GM18505 (cell line): ENCODE measurements around the gene OR10A7.
"Not testable (repeated sequence)": the region's sequence is repeated elsewhere in the genome, so short reads cannot be mapped to it uniquely, and the experiment has no call there.

ENCODE experiments used
- ATAC-seq: cut with Tn5 transposase; IDR thresholded peaks from one replicate; pipeline ENCODE4 v1.9.1; 2021; ENCODE audit not compliant: unreplicated experiment
- POLR2A ChIP-seq: IDR thresholded peaks from 4 replicates; pipeline ENCODE4 v1.6.1; 2011; ENCODE audit warnings: borderline replicate concordance; ENCODE audit not compliant: insufficient read depth, insufficient read length; ENCODE audit errors: extremely low read depth

The OR10A7 gene, protein sequence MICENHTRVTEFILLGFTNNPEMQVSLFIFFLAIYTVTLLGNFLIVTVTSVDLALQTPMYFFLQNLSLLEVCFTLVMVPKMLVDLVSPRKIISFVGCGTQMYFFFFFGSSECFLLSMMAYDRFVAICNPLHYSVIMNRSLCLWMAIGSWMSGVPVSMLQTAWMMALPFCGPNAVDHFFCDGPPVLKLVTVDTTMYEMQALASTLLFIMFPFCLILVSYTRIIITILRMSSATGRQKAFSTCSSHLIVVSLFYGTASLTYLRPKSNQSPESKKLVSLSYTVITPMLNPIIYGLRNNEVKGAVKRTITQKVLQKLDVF

DNA sequence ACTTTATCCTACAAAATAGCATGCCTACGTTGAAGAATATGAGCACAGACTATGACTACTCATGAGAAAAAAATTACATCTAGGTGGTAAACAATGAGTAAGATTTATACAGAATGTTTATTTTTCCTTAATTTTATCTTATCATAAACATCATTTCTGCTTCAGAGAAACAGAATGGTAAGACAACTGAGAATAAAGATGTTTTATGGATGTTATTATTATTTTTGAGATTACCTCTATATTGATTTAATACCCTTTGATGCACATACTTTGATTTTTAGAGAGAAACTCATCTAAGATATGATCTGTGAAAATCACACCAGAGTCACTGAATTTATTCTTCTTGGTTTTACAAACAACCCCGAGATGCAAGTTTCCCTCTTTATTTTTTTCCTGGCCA, at the start of gene OR10A7:
Gene OR10A7, plus strand, starts transcription at position 301 of the 400 bp plus-strand sequence. Its CDS starts 0 bp downstream, at position 301.
- no peak for ATAC-seq
- no peak for TF ChIP-seq POLR2A

DNA sequence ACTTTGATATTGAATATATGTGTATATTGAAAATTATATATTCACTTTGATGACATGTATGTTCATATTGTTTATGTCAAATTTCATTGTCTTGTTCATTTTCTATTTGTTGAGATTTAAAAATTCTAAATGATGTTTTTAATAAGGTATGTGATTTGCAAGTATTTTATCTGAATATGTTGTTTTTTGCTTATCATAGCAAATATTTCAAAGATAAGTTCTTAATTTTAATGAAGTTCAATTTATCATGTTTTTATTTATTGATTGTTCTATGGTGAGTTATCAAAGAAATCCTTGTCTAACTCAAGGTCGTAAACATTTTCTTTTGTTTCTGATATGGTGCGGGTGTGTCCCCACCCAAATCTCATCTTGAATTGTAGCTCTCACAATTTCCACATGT, 49.4 kb upstream of the OR10A7 start:
- no peak for ATAC-seq
- no peak for TF ChIP-seq POLR2A

DNA sequence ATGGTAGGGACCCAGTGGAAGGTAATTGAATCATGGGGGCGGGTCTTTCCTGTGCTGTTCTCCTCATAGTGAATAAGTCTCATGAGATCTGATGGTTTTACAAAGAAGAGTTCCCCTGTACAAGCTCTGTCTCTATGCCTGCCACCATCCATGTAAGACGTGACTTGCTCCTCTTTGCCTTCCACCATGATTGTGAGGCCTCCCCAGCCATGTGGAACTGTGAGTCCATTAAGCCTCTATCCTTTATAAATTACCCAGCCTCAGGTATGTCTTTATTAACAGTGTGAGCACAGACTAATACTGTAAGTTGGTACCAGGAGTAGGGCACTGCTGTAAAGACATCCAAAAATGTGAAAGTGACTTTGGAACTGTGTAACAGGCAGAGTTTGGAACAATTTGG, 49.0 kb upstream of the OR10A7 start:
- not testable (repeated sequence) for ATAC-seq

DNA sequence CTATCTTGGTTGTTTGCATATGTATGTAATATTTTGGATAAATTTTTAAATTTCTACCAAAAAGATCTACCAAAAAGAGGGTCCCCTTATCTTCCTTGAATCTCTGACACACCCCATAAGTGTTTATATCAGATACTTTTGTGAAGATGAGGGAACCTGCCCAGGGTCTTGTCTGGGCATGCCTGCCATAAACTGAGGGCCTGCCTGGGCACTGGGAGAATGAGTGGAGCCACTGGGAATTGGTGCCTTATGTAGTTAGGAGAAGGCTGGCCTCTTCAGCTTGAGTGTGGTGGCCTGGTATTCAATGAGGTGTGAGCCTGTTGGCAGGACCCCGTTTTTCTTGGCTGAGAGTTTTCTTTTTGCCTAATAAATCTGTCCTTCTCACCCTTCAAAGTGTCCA, 48.1 kb upstream of the OR10A7 start:
- no peak for TF ChIP-seq POLR2A
- ATAC-seq: no peak

DNA sequence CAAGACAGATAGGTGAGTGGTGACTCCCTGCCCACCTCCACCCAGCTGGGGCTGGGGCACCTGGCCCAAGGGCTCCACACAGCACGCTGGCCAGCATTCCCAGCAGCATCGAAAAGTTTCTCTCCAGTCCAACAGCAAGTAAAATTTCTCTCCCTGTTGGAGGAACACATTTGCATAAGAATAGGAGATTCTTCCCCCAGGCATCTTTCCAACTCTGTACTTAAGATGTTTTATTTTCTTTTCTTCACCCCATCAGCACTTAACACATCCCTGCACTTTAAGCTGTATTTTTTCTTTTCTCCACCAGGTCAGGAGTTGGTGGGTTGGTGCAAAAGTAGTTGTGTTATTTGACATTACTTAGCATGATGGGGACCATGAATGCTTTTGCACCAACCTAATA, 47.4 kb upstream of the OR10A7 start:
- no peak for ATAC-seq
- no peak for TF ChIP-seq POLR2A

DNA sequence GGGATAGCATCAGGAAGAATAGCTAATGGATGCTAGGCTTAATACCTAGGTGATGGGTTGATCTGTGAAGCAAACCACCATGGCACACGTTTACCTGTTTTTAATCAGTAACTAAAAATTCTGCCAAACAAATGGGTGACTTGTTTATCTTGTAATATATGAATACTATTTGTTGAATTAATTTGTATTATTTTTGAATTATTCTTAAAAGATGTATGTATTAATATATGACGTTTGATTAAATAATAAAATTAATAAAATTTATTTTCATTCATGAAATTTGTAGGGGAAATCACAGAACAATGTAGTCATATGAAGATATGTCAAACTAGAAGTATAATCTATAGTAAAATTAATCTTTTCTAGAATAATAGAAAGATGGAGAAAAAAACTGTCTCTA, 32.3 kb upstream of the OR10A7 start:
- no peak for TF ChIP-seq POLR2A
- no peak for ATAC-seq

DNA sequence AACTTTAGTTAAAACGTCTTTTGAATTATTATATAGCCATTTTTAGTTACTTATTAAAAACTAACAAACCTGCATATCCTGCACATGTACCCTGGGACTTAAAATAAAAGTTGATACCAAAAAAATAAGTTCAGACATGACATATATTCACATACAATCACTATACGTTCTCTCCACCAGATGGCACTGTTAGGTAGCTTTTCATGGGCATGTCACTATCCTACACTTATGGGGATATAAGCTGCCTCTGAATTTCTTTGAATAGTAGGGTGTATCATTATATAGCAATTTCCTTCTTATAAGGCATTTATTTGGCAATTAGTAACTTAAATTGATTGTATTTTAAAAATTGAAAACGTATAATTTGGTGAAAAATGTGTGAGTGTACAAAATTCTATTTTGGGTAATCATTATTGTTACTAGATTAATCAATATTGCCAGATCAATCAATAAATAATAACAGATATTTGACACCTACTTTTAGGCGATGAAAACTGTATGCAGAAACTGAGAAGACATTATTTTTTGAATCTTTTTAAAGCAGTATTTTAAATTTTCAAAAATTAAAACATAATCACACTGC, 31.8 kb upstream of the OR10A7 start:
- no peak for TF ChIP-seq POLR2A

DNA sequence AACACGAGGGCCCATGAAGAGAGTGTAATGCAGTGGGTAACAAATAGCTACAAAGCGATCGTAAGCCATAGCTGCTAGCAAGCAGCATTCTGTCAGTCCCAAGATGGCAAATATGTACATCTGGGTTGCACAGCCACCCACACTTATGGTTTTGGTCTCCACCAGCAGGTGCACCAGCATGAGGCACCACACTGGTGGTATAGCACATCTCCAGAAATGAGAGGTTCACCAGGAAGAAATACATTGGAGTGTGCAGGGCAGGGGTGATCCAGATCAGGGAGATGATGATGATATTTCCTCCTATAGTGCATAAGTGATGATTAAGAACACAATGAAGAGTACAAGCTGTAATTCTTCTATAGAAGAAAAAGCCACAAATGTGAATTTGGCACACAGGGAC, 26.4 kb upstream of the OR10A7 start:
- no peak for TF ChIP-seq POLR2A
- no peak for ATAC-seq

More for the DNA sequence above, 31.8 kb upstream of the OR10A7 start:
- ATAC-seq: peak; percentile 75

DNA sequence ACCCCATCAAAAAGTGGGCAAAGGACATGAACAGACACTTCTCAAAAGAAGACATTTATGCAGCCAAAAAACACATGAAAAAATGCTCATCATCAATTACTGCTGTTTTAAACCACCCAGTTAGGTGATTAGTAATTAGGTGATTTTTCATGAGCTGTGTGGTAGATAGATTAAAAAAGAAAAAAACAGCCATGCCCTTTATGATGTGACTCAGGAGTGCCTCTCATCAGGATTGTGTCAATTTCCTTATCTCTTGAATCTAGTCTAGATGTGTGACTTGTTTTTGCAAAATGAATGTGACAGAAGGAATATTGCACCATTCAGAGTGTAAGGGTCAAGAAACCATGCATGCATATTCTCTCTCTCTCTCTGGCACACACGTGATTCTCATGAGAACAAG, 5.7 kb downstream of the OR10A7 start:
- no peak for ATAC-seq
- TF ChIP-seq POLR2A: no peak

DNA sequence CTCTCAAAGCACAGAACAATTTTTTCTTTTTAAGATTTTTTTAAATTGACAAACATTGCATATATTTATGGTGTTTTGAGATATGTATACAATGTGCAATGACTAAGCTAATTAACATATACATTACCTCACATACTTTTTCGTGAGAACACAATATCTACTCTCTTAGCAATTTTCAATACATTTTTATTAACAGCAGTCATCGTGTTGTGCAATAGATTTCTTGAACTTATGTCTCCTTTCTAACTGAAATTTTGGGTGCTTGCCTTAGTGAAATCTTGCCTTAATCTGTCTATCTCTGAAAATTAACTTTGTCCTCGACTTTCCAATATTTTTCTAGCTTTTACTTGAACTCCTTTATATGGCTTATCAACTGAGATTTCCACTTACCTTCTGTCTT, 6.8 kb downstream of the OR10A7 start:
- TF ChIP-seq POLR2A: no peak

DNA sequence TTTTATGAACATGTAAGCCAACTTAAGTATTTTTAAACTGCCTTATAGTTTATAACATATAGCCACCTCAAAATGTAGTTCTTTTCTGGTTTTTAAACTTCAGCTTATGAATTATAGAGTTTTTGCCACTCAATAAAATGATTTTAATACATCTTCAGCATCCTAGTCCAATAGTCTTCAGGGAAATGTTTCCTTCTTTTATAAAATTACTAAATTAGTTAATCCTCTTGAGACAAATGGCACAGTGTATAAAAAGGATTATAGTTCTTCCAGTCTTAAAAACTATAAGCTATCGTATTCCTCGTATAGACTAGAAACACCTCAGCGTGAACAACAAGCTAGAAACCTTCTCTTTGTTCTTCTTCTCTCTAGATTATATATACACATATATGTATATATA, 23.5 kb downstream of the OR10A7 start, which contains the start of gene OR6C74:
Gene OR6C74, plus strand, starts transcription at position 301 of the 400 bp plus-strand sequence. CDS start 2,679 bp downstream, outside the sequence.
- no peak for TF ChIP-seq POLR2A

More for the DNA sequence above, 6.8 kb downstream of the OR10A7 start:
- no peak for ATAC-seq

DNA sequence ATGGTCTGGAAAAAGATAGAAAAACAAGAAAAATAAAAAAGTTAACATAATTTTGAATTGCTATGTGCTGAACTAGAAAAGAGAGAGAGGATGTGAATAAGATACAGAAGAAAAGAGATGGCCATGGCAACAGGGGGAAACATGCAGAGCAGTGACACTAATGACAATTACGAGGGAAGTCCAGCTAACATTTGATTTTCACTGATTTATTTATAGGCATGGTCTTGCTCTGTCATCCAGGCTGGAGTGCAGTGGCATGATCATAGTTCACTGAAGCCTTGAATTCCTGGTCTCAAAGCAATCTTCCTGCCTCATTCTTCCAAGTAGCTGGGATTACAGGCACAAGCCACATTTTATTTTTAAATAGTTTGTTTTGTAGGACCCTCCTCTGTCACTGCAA, 25.3 kb downstream of the OR10A7 start:
- no peak for TF ChIP-seq POLR2A
- ATAC-seq: no peak

More for the DNA sequence above, 23.5 kb downstream of the OR10A7 start, which contains the start of gene OR6C74:
- ATAC-seq: no peak

DNA sequence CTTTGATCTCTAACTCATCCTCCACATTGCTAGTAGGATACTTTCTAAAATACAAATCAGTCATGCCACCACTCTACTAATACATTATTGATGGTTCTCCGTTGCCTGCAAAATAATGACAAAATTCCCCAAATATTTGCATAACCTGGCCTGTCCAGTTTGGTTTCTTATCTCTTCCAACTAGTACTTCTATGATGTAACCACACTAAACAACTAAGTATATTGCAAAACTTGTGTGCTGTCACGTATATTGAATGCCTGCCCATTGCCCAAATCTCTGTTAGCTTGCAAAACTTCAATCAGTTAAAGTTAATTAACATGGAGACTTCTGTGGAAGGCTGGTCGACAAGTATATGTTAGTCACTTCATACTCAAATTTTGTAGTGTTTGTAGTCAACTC, 30.1 kb downstream of the OR10A7 start:
- no peak for ATAC-seq
- TF ChIP-seq POLR2A: no peak

DNA sequence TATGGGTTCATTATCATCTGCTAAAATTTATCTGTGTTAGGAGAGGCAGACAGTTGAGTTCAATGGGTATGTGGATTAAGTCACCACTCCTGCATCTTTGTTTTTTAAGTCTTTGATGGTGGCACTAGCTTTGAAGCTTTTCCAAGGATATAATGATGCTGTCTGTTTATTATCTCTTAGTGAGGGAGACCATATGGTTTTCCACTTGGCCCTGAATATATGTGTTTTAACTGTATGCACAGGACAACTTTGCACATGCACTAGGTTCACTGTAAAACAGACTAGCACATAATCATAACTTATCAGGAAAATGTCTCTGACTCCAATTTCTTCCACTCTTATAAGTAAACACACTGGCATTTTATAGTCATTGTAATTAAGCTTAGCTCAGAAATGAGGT, 32.5 kb downstream of the OR10A7 start:
- TF ChIP-seq POLR2A: no peak

More for the DNA sequence above, 32.5 kb downstream of the OR10A7 start:
- no peak for ATAC-seq
